ENCODE measurements around the gene TP53RK. TPM values are rescaled to one million over a fixed set of nuclear protein-coding genes. Genes with fewer than 3 reads are reported as not detected.

The TP53RK gene
- total and polyA plus RNA-seq, 2 of the 4 experiments (the other 2 are of a cell fraction) = 8.7 to 10.6 TPM

DNA sequence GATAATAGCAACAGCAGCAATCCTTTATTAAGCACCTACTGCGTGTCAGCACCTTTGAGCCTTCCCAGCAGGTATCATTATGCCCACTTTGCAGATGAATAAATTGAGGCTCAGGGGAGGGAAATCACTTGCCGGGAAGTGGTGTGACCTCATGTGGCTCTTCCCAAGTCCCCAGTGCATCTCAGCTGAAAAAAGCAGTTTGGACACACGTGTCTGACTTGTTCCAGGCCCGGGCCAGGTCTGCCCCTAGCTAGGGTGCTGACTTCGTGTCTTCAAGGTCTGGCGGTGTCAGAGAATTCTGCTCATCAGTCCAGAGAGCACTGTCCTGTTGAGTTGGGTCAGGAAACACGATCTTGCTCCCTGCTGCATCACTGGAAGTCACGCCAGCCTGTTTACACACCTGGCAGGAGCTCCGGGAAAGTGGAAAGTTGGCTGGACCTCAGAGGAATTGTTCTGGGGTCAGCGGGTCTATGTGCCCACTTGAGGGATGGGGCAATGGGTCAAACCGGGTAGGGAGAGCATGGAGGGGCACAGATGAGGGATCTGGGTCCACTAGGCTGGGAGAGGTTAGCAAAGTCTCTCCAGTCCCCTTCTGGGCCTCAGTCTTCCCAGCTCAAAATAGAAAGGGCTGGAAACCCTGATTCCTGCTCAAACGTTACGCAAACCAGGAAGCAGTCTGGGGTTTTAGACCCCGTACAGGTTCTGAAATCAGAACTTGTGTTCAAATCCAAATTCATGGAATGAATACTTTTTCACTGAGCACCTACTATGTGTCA lies 48.5 kb downstream of the TP53RK start:
- CTCF ChIA-PET = no interaction called here

More for the DNA sequence above, 48.5 kb downstream of the TP53RK start:
- Histone ChIP-seq H3K4me2 (ENCODE audit: low read depth, low read length) (no peak overlapping the region), H3K56ac (ENCODE audit: extremely low read depth, insufficient read depth, low read length) (no peak overlapping the region), H2AK9ac (replicated peaks; ENCODE audit: low read depth, low read length, poor library complexity) (no peak overlapping the region), H2BK20ac (ENCODE audit: low read depth, low read length) (no peak overlapping the region), H3K27ac (ENCODE audit: insufficient read depth, low read length) (no peak overlapping the region), H3K18ac (ENCODE audit: low read depth, low read length) (no peak overlapping the region), H3K23ac (ENCODE audit: low read depth, low read length) (no peak overlapping the region), H3K9ac (ENCODE audit: low read depth, low read length) (no peak overlapping the region), H3K4ac (ENCODE audit: low read depth, low read length) (no peak overlapping the region), H2AK5ac (ENCODE audit: low read depth, low read length) (no peak overlapping the region), H3K9me1 (ENCODE audit: insufficient read depth, low read length) (no peaks in the 10 kb centered on the region), H3K27me3 (ENCODE audit: control insufficient read depth, insufficient read depth, low read length) (peaks cover 2% of the 10 kb centered on the region), H3K79me1 (ENCODE audit: low read depth in 1 of 2, low read length in 2 of 2) (no peaks in the 10 kb centered on the region), H2AFZ (replicated peaks; ENCODE audit: low read length, poor library complexity) (no peak overlapping the region), H3K9me3 (ENCODE audit: control insufficient read depth, insufficient read depth, low read length) (no peaks in the 10 kb centered on the region), H4K8ac (ENCODE audit: low read depth in 2 of 2, low read length in 2 of 2) (no peak overlapping the region), H4K5ac (ENCODE audit: low read depth, low read length) (no peak overlapping the region), H2BK5ac (ENCODE audit: low read depth, low read length, poor library complexity, severe bottlenecking) (no peak overlapping the region), H3K4me3 (ENCODE audit: insufficient read depth, low read depth, low read length) (no peak overlapping the region), H3K14ac (replicated peaks; ENCODE audit: low read depth, low read length) (no peak overlapping the region), H3K4me1 (ENCODE audit: control insufficient read depth, insufficient read depth, low read length) (no peaks in the 10 kb centered on the region), H4K20me1 (ENCODE audit: insufficient read depth, low read length) (no peaks in the 10 kb centered on the region), H2BK120ac (ENCODE audit: low read depth, low read length) (no peak overlapping the region), H2BK15ac (ENCODE audit: low read depth, low read length) (no peak overlapping the region), H3K36me3 (ENCODE audit: control insufficient read depth, insufficient read depth, low read length) (no peaks in the 10 kb centered on the region), H4K91ac (ENCODE audit: insufficient read depth, low read depth, low read length) (no peak overlapping the region)
- intact Hi-C loops (cut with micrococcal nuclease) (no loop called here), dilution Hi-C loops (cut with HindIII; ENCODE audit: low sequenced_read_pairs, unreplicated experiment) (no loop called here), in situ Hi-C loops (cut with MboI; ENCODE audit: low sequenced_read_pairs) (no loop called here)
- TF ChIP-seq FOS (IDR thresholded peaks at IDR 0.05; ENCODE audit: low read depth, low read length) (no peak), RAD21 (IDR thresholded peaks at IDR 0.05; ENCODE audit: low read length) (no peak), POLR2A (IDR thresholded peaks at IDR 0.05; ENCODE audit: low read depth, low read length) (no peak), MXI1 (IDR thresholded peaks at IDR 0.05; ENCODE audit: borderline replicate concordance, low read depth, low read length) (no peak), RCOR1 (IDR thresholded peaks at IDR 0.05; ENCODE audit: insufficient replicate concordance, low read length) (no peak)
- TF ChIP-seq, protein P1, sequence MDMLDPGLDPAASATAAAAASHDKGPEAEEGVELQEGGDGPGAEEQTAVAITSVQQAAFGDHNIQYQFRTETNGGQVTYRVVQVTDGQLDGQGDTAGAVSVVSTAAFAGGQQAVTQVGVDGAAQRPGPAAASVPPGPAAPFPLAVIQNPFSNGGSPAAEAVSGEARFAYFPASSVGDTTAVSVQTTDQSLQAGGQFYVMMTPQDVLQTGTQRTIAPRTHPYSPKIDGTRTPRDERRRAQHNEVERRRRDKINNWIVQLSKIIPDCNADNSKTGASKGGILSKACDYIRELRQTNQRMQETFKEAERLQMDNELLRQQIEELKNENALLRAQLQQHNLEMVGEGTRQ (IDR thresholded peaks at IDR 0.05; ENCODE audit: low read depth, low read length) = no peak
- DNase-seq (no peak), ATAC-seq (ENCODE audit: low read depth) (no peak)
- POLR2A ChIA-PET (ENCODE audit: unreplicated experiment) = no interaction called here
- no TSS peak for BruUV-seq (replicated peaks)
- WGBS, 2 experiments (ENCODE audit: extremely low coverage in 2 of 2, insufficient read length in 1 of 2) = 64% methylated on average over 11 of the region's 14 CpGs; no CpG with 5 or more reads in 1 of the 2 experiments

Measured in IMR-90 (cell line).